Liver (tissue), 9 donors: ENCODE data around the gene CHRNA4. TPM values are rescaled to one million over a fixed set of nuclear protein-coding genes. Genes with fewer than 3 reads are reported as not detected.
A peak's percentile ranks its signal among the peaks of the same experiment; 100 is the strongest.
"Not testable (repeated sequence)": the region's sequence is repeated elsewhere in the genome, so short reads cannot be mapped to it uniquely, and the experiment has no call there.

Experiments used
- DNase-seq: peaks from one replicate; pipeline ENCODE4 v3.0.0-alpha.2; 2017; ENCODE audit warnings: low spot score
- H3K27ac ChIP-seq, 2 donors: one replicate each; pipeline ENCODE4 v1.7.0; 2013; ENCODE audit warnings: inconsistent platforms in 2 of 2, low read length in 2 of 2, control low read depth in 1 of 2, low read depth in 1 of 2, mild to moderate bottlenecking in 1 of 2
- H3K27me3 ChIP-seq, 4 donors: one replicate each; pipeline versions ENCODE4 v1.6.1 to v1.7.0; 2013; ENCODE audit warnings: low read length in 3 of 4, inconsistent platforms in 1 of 4, mild to moderate bottlenecking in 1 of 4, moderate library complexity in 1 of 4; ENCODE audit not compliant: control insufficient read depth in 4 of 4, insufficient read depth in 4 of 4
- H3K36me3 ChIP-seq, 4 donors: one replicate each; pipeline versions ENCODE4 v1.6.1 to v1.7.0; 2013; ENCODE audit warnings: low read length in 3 of 4, mild to moderate bottlenecking in 3 of 4, low read depth in 1 of 4, moderate library complexity in 1 of 4; ENCODE audit not compliant: control insufficient read depth in 4 of 4, insufficient read depth in 3 of 4
- H3K4me1 ChIP-seq, 4 donors: one replicate each; pipeline versions ENCODE4 v1.6.1 to v1.7.0; 2013; ENCODE audit warnings: low read length in 3 of 4, mild to moderate bottlenecking in 3 of 4, moderate library complexity in 1 of 4; ENCODE audit not compliant: control insufficient read depth in 4 of 4, insufficient read depth in 4 of 4
- H3K4me3 ChIP-seq, 3 donors: one replicate each; pipeline versions ENCODE4 v1.6.1 to v1.7.0; 2013; ENCODE audit warnings: low read length in 3 of 3, control low read depth in 1 of 3, low read depth in 1 of 3, mild to moderate bottlenecking in 1 of 3
- H3K9ac ChIP-seq, 2 donors: one replicate each; pipeline ENCODE4 v1.7.0; 2013; ENCODE audit warnings: low read length in 2 of 2, mild to moderate bottlenecking in 2 of 2, moderate library complexity in 2 of 2, control low read depth in 1 of 2, low read depth in 1 of 2
- H3K9me3 ChIP-seq, 4 donors: one replicate each; pipeline versions ENCODE4 v1.6.1 to v1.7.0; 2013; ENCODE audit warnings: low read length in 3 of 4; ENCODE audit not compliant: control insufficient read depth in 4 of 4
- FOXA2 ChIP-seq: IDR thresholded peaks from 2 replicates; pipeline ENCODE4 v1.6.1; 2016; ENCODE audit warnings: antibody characterized with exemption
- GABPA ChIP-seq, 2 donors: IDR thresholded peaks in 1 of 2; conservative IDR thresholded peaks in 1 of 2; 2 replicates each; pipeline ENCODE4 v1.6.1; 2016; ENCODE audit warnings: antibody characterized with exemption in 2 of 2, mild to moderate bottlenecking in 1 of 2, moderate library complexity in 1 of 2
- JUND ChIP-seq, 2 donors: IDR thresholded peaks; 2 replicates each; pipeline ENCODE4 v1.6.1; 2016; ENCODE audit warnings: antibody characterized with exemption in 2 of 2
- NR2F2 ChIP-seq: IDR thresholded peaks from 2 replicates; pipeline ENCODE4 v1.6.1; 2016; ENCODE audit warnings: antibody characterized with exemption
- RAD21 ChIP-seq, 2 donors: IDR thresholded peaks; 2 replicates each; pipeline ENCODE4 v1.6.1; 2016; ENCODE audit warnings: antibody characterized with exemption in 2 of 2, mild to moderate bottlenecking in 2 of 2
- RXRA ChIP-seq, 2 donors: IDR thresholded peaks; 2 replicates each; pipeline ENCODE4 v1.6.1; 2017 to 2018; ENCODE audit warnings: antibody characterized with exemption in 2 of 2, mild to moderate bottlenecking in 1 of 2
- YY1 ChIP-seq: IDR thresholded peaks from 2 replicates; pipeline ENCODE4 v1.6.1; 2016; ENCODE audit warnings: antibody characterized with exemption, mild to moderate bottlenecking
- WGBS: extraction: QIAGEN DNeasy Blood & Tissue Kit; methylation state at CpG from one replicate; pipeline ENCODE4 v1.1.7; 2013; 5-methylcytosine and 5-hydroxymethylcytosine counted together
- polyA plus RNA-seq, 2 donors: library from polyadenylated mRNA; stranded (reverse) in 1 of 2; unstranded in 1 of 2; fragments of 200-250 nt in 1 of 2; fragments of >200 nt in 1 of 2; fragmentation: Nextera tagmentation in 1 of 2; extraction: Ambion mirVana in 1 of 2; gene quantifications; one replicate each; pipeline versions ENCODE4 v1.2.1 to v1.2.3, GENCODE V29; 2013 to 2015
- total RNA-seq, 2 donors: library from RNA; depleted of rRNA; stranded (reverse); fragments of >200 nt; gene quantifications; one replicate each; pipeline ENCODE4 v1.2.3, GENCODE V29; 2014
- TF ChIP-seq, protein P1 (sequence below): IDR thresholded peaks from 2 replicates; pipeline ENCODE4 v1.6.1; 2016; ENCODE audit warnings: antibody characterized with exemption
- TF ChIP-seq, protein P2 (sequence below): fragments of 150-350 bp; IDR thresholded peaks from 2 replicates; pipeline ENCODE4 v1.5.1; 2017; ENCODE audit warnings: improper control_type of control experiment, low read depth, low read length; ENCODE audit not compliant: missing input control
- TF ChIP-seq, protein P3 (sequence below): IDR thresholded peaks from 2 replicates; pipeline ENCODE4 v1.6.1; 2016; ENCODE audit warnings: antibody characterized with exemption
- TF ChIP-seq, protein P4 (sequence below): IDR thresholded peaks from 2 replicates; pipeline ENCODE4 v1.6.1; 2016; ENCODE audit warnings: antibody characterized with exemption
- TF ChIP-seq, protein P5 (sequence below): IDR thresholded peaks from 2 replicates; pipeline ENCODE4 v1.6.1; 2016; ENCODE audit warnings: antibody characterized with exemption, mild to moderate bottlenecking
- donor health status: healthy.
- donor health status: healthy.
- donor health status: healthy.
- donor health status: healthy.
- donor health status: healthy.

The CHRNA4 gene
- total and polyA plus RNA-seq, 4 donors, result 3.2 to 23.3 (median 6.4) TPM; not detected in 1

DNA sequence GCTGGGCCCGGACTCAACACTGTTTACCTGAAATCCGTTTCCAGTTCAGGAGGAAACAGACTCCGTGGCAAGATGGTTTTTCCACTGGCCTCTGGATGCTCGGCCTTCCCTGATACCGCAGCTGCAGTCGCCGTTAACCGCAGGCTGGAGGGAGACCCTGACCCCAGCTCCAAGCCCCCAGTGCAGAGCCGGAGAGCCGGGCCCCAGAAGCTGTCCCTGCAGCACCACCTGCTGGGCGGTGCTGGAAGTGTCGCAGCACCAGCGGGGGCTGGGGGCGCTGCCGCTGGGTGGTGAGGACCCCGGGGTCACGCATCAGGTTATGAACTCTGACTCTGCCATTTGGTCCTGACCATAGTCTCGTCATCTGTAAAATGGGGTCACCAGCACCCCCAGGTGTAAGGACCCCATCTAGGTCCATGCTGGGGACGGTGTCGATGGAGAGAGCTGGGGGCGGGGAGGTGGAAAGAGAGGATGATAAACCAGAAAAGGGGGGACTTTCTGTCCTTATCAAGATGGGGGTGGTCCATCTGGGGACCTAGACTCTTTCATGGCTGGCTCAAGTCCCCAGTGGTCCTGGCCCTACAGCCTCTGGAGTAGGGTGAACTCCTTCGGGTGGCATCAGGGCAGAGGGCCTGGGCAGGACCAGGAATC, 20.8 kb upstream of the CHRNA4 start:
- DNase-seq, result peak; percentile 47
- H3K4me3 ChIP-seq, result no peak overlapping the region
- no peak overlapping the region for H3K9ac ChIP-seq
- H3K9me3 ChIP-seq, result peaks cover 3 to 14% (median 5%) of the 10 kb centered on the region in 4 donors
- H3K27ac ChIP-seq, result no peak overlapping the region
- H3K36me3 ChIP-seq, result no peaks in the 10 kb centered on the region
- H3K4me1 ChIP-seq, result peaks cover 0 to 4% (median 0%) of the 10 kb centered on the region in 4 donors
- H3K27me3 ChIP-seq, result peaks cover 0 to 2% (median 0%) of the 10 kb centered on the region in 4 donors
- TF ChIP-seq, protein P1, sequence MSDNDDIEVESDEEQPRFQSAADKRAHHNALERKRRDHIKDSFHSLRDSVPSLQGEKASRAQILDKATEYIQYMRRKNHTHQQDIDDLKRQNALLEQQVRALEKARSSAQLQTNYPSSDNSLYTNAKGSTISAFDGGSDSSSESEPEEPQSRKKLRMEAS, result no peak
- TF ChIP-seq, protein P2, sequence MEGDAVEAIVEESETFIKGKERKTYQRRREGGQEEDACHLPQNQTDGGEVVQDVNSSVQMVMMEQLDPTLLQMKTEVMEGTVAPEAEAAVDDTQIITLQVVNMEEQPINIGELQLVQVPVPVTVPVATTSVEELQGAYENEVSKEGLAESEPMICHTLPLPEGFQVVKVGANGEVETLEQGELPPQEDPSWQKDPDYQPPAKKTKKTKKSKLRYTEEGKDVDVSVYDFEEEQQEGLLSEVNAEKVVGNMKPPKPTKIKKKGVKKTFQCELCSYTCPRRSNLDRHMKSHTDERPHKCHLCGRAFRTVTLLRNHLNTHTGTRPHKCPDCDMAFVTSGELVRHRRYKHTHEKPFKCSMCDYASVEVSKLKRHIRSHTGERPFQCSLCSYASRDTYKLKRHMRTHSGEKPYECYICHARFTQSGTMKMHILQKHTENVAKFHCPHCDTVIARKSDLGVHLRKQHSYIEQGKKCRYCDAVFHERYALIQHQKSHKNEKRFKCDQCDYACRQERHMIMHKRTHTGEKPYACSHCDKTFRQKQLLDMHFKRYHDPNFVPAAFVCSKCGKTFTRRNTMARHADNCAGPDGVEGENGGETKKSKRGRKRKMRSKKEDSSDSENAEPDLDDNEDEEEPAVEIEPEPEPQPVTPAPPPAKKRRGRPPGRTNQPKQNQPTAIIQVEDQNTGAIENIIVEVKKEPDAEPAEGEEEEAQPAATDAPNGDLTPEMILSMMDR, result peak; percentile 83
- TF ChIP-seq RAD21 (IDR thresholded peaks at IDR 0.05) (peak; percentile 86 to 91), NR2F2 (no peak)
- 21% methylated on average over 22 of the region's 22 CpGs for WGBS

DNA sequence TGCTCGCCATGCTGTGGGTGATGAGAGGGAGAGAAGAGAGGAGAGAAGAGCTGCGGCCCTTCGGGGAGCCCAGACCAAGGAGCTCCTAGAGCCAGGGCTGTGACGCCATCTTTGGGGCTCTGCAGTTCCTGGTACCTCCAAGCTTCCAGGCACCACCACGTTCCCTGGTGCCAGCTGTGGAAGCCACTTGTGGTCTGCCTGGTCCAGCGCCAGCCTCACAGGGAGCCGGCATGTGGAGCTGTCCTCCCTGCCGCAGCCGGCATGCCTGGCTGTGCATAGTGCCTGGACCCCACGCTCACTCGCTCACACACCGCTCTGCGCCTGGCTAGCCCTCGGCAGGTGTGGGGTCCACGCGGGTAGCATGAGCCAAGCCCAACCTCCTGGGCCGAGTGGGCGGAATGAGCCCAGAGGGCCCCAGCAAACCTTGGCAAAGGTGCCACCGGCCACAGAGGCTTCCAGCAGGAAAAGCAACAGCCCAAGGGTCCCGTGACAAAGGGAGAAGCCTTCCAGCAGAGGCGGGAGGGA, 19.3 kb upstream of the CHRNA4 start:
- no peaks in the 10 kb centered on the region for H3K36me3 ChIP-seq
- TF ChIP-seq FOXA2 (no peak), YY1 (no peak), GABPA (IDR thresholded peaks at IDR 0.05 in 1 of 2, conservative IDR thresholded peaks at IDR 0.05 in 1 of 2) (no peak), RXRA (IDR thresholded peaks at IDR 0.05) (no peak), JUND (IDR thresholded peaks at IDR 0.05) (no peak)
- TF ChIP-seq, protein P3, sequence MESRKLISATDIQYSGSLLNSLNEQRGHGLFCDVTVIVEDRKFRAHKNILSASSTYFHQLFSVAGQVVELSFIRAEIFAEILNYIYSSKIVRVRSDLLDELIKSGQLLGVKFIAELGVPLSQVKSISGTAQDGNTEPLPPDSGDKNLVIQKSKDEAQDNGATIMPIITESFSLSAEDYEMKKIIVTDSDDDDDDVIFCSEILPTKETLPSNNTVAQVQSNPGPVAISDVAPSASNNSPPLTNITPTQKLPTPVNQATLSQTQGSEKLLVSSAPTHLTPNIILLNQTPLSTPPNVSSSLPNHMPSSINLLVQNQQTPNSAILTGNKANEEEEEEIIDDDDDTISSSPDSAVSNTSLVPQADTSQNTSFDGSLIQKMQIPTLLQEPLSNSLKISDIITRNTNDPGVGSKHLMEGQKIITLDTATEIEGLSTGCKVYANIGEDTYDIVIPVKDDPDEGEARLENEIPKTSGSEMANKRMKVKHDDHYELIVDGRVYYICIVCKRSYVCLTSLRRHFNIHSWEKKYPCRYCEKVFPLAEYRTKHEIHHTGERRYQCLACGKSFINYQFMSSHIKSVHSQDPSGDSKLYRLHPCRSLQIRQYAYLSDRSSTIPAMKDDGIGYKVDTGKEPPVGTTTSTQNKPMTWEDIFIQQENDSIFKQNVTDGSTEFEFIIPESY, result no peak
- TF ChIP-seq, protein P4, sequence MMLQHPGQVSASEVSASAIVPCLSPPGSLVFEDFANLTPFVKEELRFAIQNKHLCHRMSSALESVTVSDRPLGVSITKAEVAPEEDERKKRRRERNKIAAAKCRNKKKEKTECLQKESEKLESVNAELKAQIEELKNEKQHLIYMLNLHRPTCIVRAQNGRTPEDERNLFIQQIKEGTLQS, result no peak
- TF ChIP-seq, protein P5, sequence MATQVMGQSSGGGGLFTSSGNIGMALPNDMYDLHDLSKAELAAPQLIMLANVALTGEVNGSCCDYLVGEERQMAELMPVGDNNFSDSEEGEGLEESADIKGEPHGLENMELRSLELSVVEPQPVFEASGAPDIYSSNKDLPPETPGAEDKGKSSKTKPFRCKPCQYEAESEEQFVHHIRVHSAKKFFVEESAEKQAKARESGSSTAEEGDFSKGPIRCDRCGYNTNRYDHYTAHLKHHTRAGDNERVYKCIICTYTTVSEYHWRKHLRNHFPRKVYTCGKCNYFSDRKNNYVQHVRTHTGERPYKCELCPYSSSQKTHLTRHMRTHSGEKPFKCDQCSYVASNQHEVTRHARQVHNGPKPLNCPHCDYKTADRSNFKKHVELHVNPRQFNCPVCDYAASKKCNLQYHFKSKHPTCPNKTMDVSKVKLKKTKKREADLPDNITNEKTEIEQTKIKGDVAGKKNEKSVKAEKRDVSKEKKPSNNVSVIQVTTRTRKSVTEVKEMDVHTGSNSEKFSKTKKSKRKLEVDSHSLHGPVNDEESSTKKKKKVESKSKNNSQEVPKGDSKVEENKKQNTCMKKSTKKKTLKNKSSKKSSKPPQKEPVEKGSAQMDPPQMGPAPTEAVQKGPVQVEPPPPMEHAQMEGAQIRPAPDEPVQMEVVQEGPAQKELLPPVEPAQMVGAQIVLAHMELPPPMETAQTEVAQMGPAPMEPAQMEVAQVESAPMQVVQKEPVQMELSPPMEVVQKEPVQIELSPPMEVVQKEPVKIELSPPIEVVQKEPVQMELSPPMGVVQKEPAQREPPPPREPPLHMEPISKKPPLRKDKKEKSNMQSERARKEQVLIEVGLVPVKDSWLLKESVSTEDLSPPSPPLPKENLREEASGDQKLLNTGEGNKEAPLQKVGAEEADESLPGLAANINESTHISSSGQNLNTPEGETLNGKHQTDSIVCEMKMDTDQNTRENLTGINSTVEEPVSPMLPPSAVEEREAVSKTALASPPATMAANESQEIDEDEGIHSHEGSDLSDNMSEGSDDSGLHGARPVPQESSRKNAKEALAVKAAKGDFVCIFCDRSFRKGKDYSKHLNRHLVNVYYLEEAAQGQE, result no peak
- H3K4me3 ChIP-seq, result no peak overlapping the region
- H3K4me1 ChIP-seq, result peaks cover 0 to 4% (median 0%) of the 10 kb centered on the region in 4 donors
- H3K27me3 ChIP-seq, result peaks cover 0 to 3% (median under 1%) of the 10 kb centered on the region in 4 donors
- H3K9me3 ChIP-seq, result no peaks in the 10 kb centered on the region
- H3K27ac ChIP-seq, result no peak overlapping the region
- no peak for DNase-seq
- no peak overlapping the region for H3K9ac ChIP-seq
- WGBS, result 88% methylated on average over 21 of the region's 21 CpGs

DNA sequence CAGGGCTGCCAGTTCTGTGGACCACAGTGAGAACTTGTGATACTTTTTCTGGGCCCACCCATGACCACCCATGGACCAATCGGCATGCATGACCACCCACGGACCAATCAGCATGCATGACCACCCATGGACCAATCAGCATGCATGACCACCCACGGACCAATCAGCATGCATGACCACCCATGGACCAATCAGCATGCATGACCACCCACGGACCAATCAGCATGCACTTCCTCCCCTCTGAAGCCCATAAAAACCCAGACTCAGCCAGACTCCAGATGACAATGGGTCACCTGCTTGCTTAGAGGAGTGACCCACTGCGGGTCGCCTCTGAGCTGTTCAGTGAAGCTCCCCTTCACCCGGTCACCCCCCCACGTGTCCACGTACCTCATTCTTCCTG, 18.7 kb upstream of the CHRNA4 start:
- not testable (repeated sequence) for H3K27me3 ChIP-seq, H3K4me1 ChIP-seq, H3K4me3 ChIP-seq, H3K27ac ChIP-seq, H3K9ac ChIP-seq, H3K9me3 ChIP-seq, H3K36me3 ChIP-seq, DNase-seq
- 80% methylated on average over 9 of the region's 9 CpGs for WGBS
